Stimulated activated CD8-positive, alpha-beta memory T cell treated with anti-CD3 and anti-CD28 coated beads, Interleukin-7, amount 100 ng/mL, for 4 hours (primary cell): ENCODE data around the gene RHOT1.
"Not testable (repeated sequence)": the region's sequence is repeated elsewhere in the genome, so short reads cannot be mapped to it uniquely, and the experiment has no call there.

Experiments used
- DNase-seq, 2 donors: peaks; one replicate each; pipeline ENCODE4 v3.0.0-alpha.2; 2020; ENCODE audit warnings: low read depth in 2 of 2

The RHOT1 gene

GRCh38 chr17:32142038-32142856, at the start of gene RHOT1:
Gene RHOT1 (plus strand): TSS chr17:32142502. CDS start chr17:32142693, 191 bp downstream.
- DNase-seq, result peak; percentile 33 to 70

GRCh38 chr17:32099686-32100085, 42.6 kb upstream of the RHOT1 start:
- no peak for DNase-seq

- not testable (repeated sequence) for DNase-seq
Measured at GRCh38 chr17:32100323-32100722, 42.0 kb upstream of the RHOT1 start.

GRCh38 chr17:32100971-32101631, 41.2 kb upstream of the RHOT1 start:
- DNase-seq, result no peak

GRCh38 chr17:32102172-32102571, 40.1 kb upstream of the RHOT1 start:
- no peak for DNase-seq

GRCh38 chr17:32102646-32103186, 39.6 kb upstream of the RHOT1 start:
- no peak for DNase-seq

GRCh38 chr17:32103476-32104113, 38.7 kb upstream of the RHOT1 start:
- DNase-seq, result no peak

GRCh38 chr17:32104158-32104557, 38.1 kb upstream of the RHOT1 start:
- no peak for DNase-seq

GRCh38 chr17:32106471-32106981, 35.8 kb upstream of the RHOT1 start:
- DNase-seq, result not testable (repeated sequence)

- not testable (repeated sequence) for DNase-seq
Measured at GRCh38 chr17:32107194-32107593, 35.1 kb upstream of the RHOT1 start.

GRCh38 chr17:32110596-32110995, 31.7 kb upstream of the RHOT1 start:
- DNase-seq, result no peak

- no peak for DNase-seq
Measured at GRCh38 chr17:32111141-32111771, 31.0 kb upstream of the RHOT1 start.

- no peak for DNase-seq
Measured at GRCh38 chr17:32112416-32112815, 29.9 kb upstream of the RHOT1 start.

- no peak for DNase-seq
Measured at GRCh38 chr17:32114536-32114935, 27.8 kb upstream of the RHOT1 start.

GRCh38 chr17:32115546-32115945, 26.8 kb upstream of the RHOT1 start:
- DNase-seq, result not testable (repeated sequence)

- DNase-seq, result no peak
Measured at GRCh38 chr17:32116937-32117336, 25.4 kb upstream of the RHOT1 start.

- no peak for DNase-seq
Measured at GRCh38 chr17:32117399-32117798, 24.9 kb upstream of the RHOT1 start.

- DNase-seq, result not testable (repeated sequence)
Measured at GRCh38 chr17:32118088-32118487, 24.2 kb upstream of the RHOT1 start.

GRCh38 chr17:32118835-32119234, 23.5 kb upstream of the RHOT1 start:
- DNase-seq, result no peak

GRCh38 chr17:32120141-32120540, 22.2 kb upstream of the RHOT1 start:
- no peak for DNase-seq

GRCh38 chr17:32120716-32121115, 21.6 kb upstream of the RHOT1 start:
- no peak for DNase-seq

GRCh38 chr17:32123782-32124181, 18.5 kb upstream of the RHOT1 start:
- no peak for DNase-seq
